Panc1 (cell line): ENCODE data around the gene LINGO1. TPM values are rescaled to one million over a fixed set of nuclear protein-coding genes. Genes with fewer than 3 reads are reported as not detected.
A peak's percentile ranks its signal among the peaks of the same experiment; 100 is the strongest.

Experiments
- ATAC-seq: fragments of 200-7000 bp; cut with Tn5 transposase; 2 replicates; pipeline ENCODE4 v1.9.1; 2020; ENCODE audit warnings: mild to moderate bottlenecking, moderate library complexity
- BruUV-seq: library from RNA; stranded (reverse); fragments of 400-500 nt; replicated peaks from 2 replicates; lab custom pipeline; 2021; lab: Mats Ljungman, UMichigan
- CTCF ChIA-PET: fragments of 300-600 bp; sonication (Branson Sonifier 250); formaldehyde crosslinking; loops from one replicate; lab custom pipeline; 2022; ENCODE audit warnings: antibody characterized with exemption; lab: Charles Lee
- POLR2A ChIA-PET: fragments of 300-600 bp; sonication (Branson Sonifier 250); formaldehyde crosslinking; loops from one replicate; lab custom pipeline; 2022; ENCODE audit warnings: antibody characterized with exemption; lab: Charles Lee
- DNase-seq: peaks from one replicate; pipeline ENCODE4 v3.0.0-alpha.2; 2010; ENCODE audit warnings: low read depth, low spot score
- H3K27ac ChIP-seq: 2 replicates; pipeline ENCODE4 v1.5.1; 2011; ENCODE audit warnings: mild to moderate bottlenecking, low read length, inconsistent platforms
- H3K27me3 ChIP-seq: fragments of 200-500 bp; sonication (Bioruptor generic); 2 replicates; pipeline ENCODE4 v1.6.0; 2014; ENCODE audit warnings: low read length, inconsistent platforms; ENCODE audit not compliant: control insufficient read depth, insufficient read depth
- H3K36me3 ChIP-seq: fragments of 200-500 bp; sonication (Bioruptor generic); 2 replicates; pipeline ENCODE4 v1.5.1; 2014; ENCODE audit warnings: inconsistent platforms, mild to moderate bottlenecking, low read length, moderate library complexity; ENCODE audit not compliant: control insufficient read depth, insufficient read depth
- H3K4me1 ChIP-seq: 2 replicates; pipeline ENCODE4 v1.5.1; 2011; ENCODE audit warnings: inconsistent platforms, mild to moderate bottlenecking, low read length, moderate library complexity; ENCODE audit not compliant: control insufficient read depth, insufficient read depth
- H3K4me3 ChIP-seq, 2 experiments: 2 replicates each; pipeline ENCODE4 v1.5.1; 2011 to 2012; ENCODE audit warnings: low read depth in 2 of 2, low read length in 2 of 2, mild to moderate bottlenecking in 2 of 2, inconsistent platforms in 1 of 2, moderate library complexity in 1 of 2
- H3K9me3 ChIP-seq: fragments of 200-500 bp; sonication (Bioruptor generic); 2 replicates; pipeline ENCODE4 v1.5.1; 2014; ENCODE audit warnings: low read depth, mild to moderate bottlenecking, inconsistent platforms, low read length, moderate library complexity; ENCODE audit not compliant: control insufficient read depth, insufficient read depth
- CTCF ChIP-seq: fragments of 450-650 bp; IDR thresholded peaks from 2 replicates; pipeline ENCODE4 v1.5.1; 2017; ENCODE audit warnings: mild to moderate bottlenecking
- POLR2AphosphoS5 ChIP-seq: IDR thresholded peaks from 2 replicates; pipeline ENCODE4 v1.6.1; 2012; ENCODE audit warnings: mild to moderate bottlenecking, low read depth, low read length, moderate library complexity
- REST ChIP-seq, 2 experiments: IDR thresholded peaks; 2 replicates each; pipeline ENCODE4 v1.6.1; 2011 to 2012; ENCODE audit warnings: low read depth in 2 of 2, control low read depth in 1 of 2, low read length in 1 of 2, mild to moderate bottlenecking in 1 of 2, moderate library complexity in 1 of 2; ENCODE audit not compliant: insufficient read depth in 1 of 2
- SIN3A ChIP-seq: IDR thresholded peaks from 2 replicates; pipeline ENCODE4 v1.6.1; 2012; ENCODE audit warnings: low read depth, mild to moderate bottlenecking, low read length, moderate library complexity, borderline replicate concordance; ENCODE audit not compliant: insufficient read depth
- TCF7L2 ChIP-seq: IDR thresholded peaks from 2 replicates; pipeline ENCODE4 v1.6.1; 2011; ENCODE audit warnings: mild to moderate bottlenecking, low read depth, low read length, inconsistent platforms
- in situ Hi-C: cut with HindIII; loops from 2 replicates; pipeline ENCODE4 v1.10.0; 2016; ENCODE audit warnings: low sequenced_read_pairs, low pct_unique_long_range_greater_than_20kb
- intact Hi-C: fragments of 100-400 bp; cut with micrococcal nuclease; formaldehyde crosslinking; loops from one replicate; pipeline ENCODE4 v1.10.0; 2022; ENCODE audit not compliant: unreplicated experiment
- total RNA-seq: library from RNA; stranded (reverse); gene quantifications from one replicate; pipeline ENCODE4 v1.2.1, GENCODE V29; 2021; ENCODE audit not compliant: unreplicated experiment

The LINGO1 gene
- total RNA-seq, 1 experiment from 2014 or later = 18.2 TPM

GRCh38 chr15:77634266-77634962, 1.7 kb upstream of the LINGO1 start:
- no TSS peak for BruUV-seq
- no peak overlapping the region for H3K4me3 ChIP-seq
- no peaks in the 10 kb centered on the region for H3K9me3 ChIP-seq
- ChIA-PET CTCF (interaction anchor here (0.6 to 2.4 kb wide), 12 partner anchors 8 to 239 kb away, joined by 3 to 36 read pairs (median 6); no protein-coding TSS in a partner anchor), POLR2A (no interaction called here)
- intact Hi-C loops = no loop called here
- peak; percentile 20 for DNase-seq
- H3K4me1 ChIP-seq = peaks cover 23% of the 10 kb centered on the region
- no peaks in the 10 kb centered on the region for H3K36me3 ChIP-seq
- ATAC-seq = peak; percentile 55
- in situ Hi-C loops = no loop called here
- H3K27ac ChIP-seq = no peak overlapping the region
- H3K27me3 ChIP-seq = no peaks in the 10 kb centered on the region; the same call in 1 of the 2 replicates
- TF ChIP-seq CTCF (peak; percentile 72), POLR2AphosphoS5 (no peak)

GRCh38 chr15:77633913-77634265, 1.2 kb upstream of the LINGO1 start:
- Histone ChIP-seq H3K36me3 (no peaks in the 10 kb centered on the region), H3K4me3 (peak overlapping the region in 1 of 2 experiments; percentile 2; a peak in 1 of 4 replicates), H3K27me3 (no peaks in the 10 kb centered on the region; the same call in 1 of the 2 replicates), H3K27ac (no peak overlapping the region), H3K9me3 (no peaks in the 10 kb centered on the region), H3K4me1 (peaks cover 24% of the 10 kb centered on the region)
- in situ Hi-C loops (no loop called here), intact Hi-C loops (loop anchor here (1.0 kb wide), 1 partner anchor 187 kb away; no protein-coding TSS in a partner anchor)
- no TSS peak for BruUV-seq
- DNase-seq = no peak
- TF ChIP-seq POLR2AphosphoS5 (no peak), SIN3A (no peak), CTCF (no peak), REST (IDR thresholded peaks at IDR 0.05; ENCODE audit: insufficient read depth in 1 of 2, low read depth in 2 of 2, low read length in 1 of 2) (no peak), TCF7L2 (no peak)
- POLR2A ChIA-PET = no interaction called here
- CTCF ChIA-PET = interaction anchor here (0.9 to 2.4 kb wide), 11 partner anchors 9 to 191 kb away, joined by 3 to 36 read pairs (median 6); no protein-coding TSS in a partner anchor
- no peak; the same call in 1 of the 2 replicates for ATAC-seq
